ENCODE measurements around the gene DHRS12.

DNA sequence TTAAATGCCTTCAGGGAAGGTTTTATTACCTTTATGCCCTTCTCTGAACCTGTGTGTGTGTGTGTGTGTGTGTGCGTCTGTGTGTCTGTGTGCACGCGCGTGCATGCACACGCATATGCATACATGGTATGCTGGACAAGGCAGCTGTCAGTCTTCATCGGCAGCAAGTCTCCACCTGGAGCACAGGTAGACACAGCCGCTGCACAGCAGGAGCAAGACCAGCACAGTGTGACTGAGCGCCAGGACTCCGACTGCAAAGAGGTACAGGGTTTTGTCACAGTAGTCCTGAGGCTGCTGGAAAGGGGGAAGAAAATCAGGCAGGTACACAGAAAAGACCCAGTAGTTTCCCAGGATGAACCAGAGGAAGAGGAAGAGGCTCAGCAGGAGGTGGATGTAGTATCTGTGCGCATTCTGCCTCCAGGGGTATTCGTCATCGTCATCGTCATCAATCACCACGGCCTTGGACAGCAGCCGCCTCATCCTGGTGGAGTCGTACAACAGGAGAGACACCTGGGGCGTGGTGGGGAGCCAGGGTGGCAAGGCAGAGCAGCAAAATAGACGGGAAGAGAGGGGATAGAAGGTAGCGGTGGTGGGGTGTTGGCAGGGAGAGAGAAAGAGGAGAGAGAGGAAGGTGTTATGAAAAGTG, 12.8 kb upstream of the DHRS12 start:
- TF ChIP-seq, protein P1, sequence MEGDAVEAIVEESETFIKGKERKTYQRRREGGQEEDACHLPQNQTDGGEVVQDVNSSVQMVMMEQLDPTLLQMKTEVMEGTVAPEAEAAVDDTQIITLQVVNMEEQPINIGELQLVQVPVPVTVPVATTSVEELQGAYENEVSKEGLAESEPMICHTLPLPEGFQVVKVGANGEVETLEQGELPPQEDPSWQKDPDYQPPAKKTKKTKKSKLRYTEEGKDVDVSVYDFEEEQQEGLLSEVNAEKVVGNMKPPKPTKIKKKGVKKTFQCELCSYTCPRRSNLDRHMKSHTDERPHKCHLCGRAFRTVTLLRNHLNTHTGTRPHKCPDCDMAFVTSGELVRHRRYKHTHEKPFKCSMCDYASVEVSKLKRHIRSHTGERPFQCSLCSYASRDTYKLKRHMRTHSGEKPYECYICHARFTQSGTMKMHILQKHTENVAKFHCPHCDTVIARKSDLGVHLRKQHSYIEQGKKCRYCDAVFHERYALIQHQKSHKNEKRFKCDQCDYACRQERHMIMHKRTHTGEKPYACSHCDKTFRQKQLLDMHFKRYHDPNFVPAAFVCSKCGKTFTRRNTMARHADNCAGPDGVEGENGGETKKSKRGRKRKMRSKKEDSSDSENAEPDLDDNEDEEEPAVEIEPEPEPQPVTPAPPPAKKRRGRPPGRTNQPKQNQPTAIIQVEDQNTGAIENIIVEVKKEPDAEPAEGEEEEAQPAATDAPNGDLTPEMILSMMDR (IDR thresholded peaks at IDR 0.05): no peak
- TF ChIP-seq EP300 (IDR thresholded peaks at IDR 0.05): no peak
- no peak for TF ChIP-seq POLR2A (IDR thresholded peaks at IDR 0.05)
